Smooth muscle cell of the brain vasculature (primary cell): Measurements from ENCODE around the gene SLC17A1.
"Not testable (repeated sequence)": the region's sequence is repeated elsewhere in the genome, so short reads cannot be mapped to it uniquely, and the experiment has no call there.

ENCODE experiments used
- DNase-seq: peaks from one replicate; pipeline ENCODE4 v3.0.0-alpha.2; 2012; ENCODE audit warnings: low read depth, low spot score

The SLC17A1 gene

GRCh38 chr6:25757936-25758642, 73.8 kb downstream of the SLC17A1 start:
- DNase-seq, result no peak

GRCh38 chr6:25756382-25757363, 75.2 kb downstream of the SLC17A1 start:
- DNase-seq, result no peak

- DNase-seq, result no peak
Measured at GRCh38 chr6:25755483-25755882, 76.4 kb downstream of the SLC17A1 start.

GRCh38 chr6:25754535-25754934, 77.3 kb downstream of the SLC17A1 start, which contains the start of gene SLC17A4:
TSS of gene SLC17A4 (plus strand) at chr6:25754742. CDS start at chr6:25761963, 7,221 bp downstream.
- no peak for DNase-seq

- DNase-seq, result no peak
Measured at GRCh38 chr6:25753079-25753478, 78.8 kb downstream of the SLC17A1 start.

GRCh38 chr6:25750906-25751305, 80.9 kb downstream of the SLC17A1 start:
- no peak for DNase-seq

GRCh38 chr6:25749837-25750236, 82.0 kb downstream of the SLC17A1 start:
- DNase-seq, result no peak

GRCh38 chr6:25748601-25749517, 83.0 kb downstream of the SLC17A1 start:
- not testable (repeated sequence) for DNase-seq

GRCh38 chr6:25748049-25748448, 83.8 kb downstream of the SLC17A1 start:
- DNase-seq, result no peak

GRCh38 chr6:25747477-25747876, 84.4 kb downstream of the SLC17A1 start:
- no peak for DNase-seq

GRCh38 chr6:25746968-25747367, 84.9 kb downstream of the SLC17A1 start:
- no peak for DNase-seq

- DNase-seq, result no peak
Measured at GRCh38 chr6:25745836-25746235, 86.0 kb downstream of the SLC17A1 start.

GRCh38 chr6:25743868-25744267, 88.0 kb downstream of the SLC17A1 start:
- no peak for DNase-seq

- no peak for DNase-seq
Measured at GRCh38 chr6:25735261-25735660, 96.6 kb downstream of the SLC17A1 start.
